H1 (cell line): Measurements from ENCODE around the gene PCDHGA7. TPM values are rescaled to one million over a fixed set of nuclear protein-coding genes. Genes with fewer than 3 reads are reported as not detected.

Experiments used
- CTCF ChIA-PET: fragments of 300-600 bp; sonication (Branson Sonifier 250); formaldehyde crosslinking; loops from one replicate; lab custom pipeline; 2021; ENCODE audit not compliant: partially characterized antibody; lab: Charles Lee
- POLR2A ChIA-PET: fragments of 300-600 bp; sonication (Branson Sonifier 250); formaldehyde crosslinking; loops from one replicate; lab custom pipeline; 2021; ENCODE audit warnings: inconsistent platforms; ENCODE audit not compliant: partially characterized antibody; lab: Charles Lee
- DNase-seq, 2 experiments: peaks; one replicate each; pipeline versions ENCODE4 v3.0.0 to v3.0.0-alpha.2; 2010 to 2022; ENCODE audit warnings: low spot score in 2 of 2, low read depth in 1 of 2, mixed read lengths in 1 of 2
- FAIRE-seq: peaks from 2 replicates; lab custom pipeline; 2011; peaks lifted over from hg19 to GRCh38; lab: Jason Lieb, UNC
- H2AFZ ChIP-seq: 2 replicates; pipeline ENCODE4 v1.8.1; 2012; ENCODE audit warnings: low read length, inconsistent platforms
- H2AK5ac ChIP-seq: 2 replicates; pipeline ENCODE4 v1.6.1; 2013; ENCODE audit warnings: low read depth, low read length
- H2BK120ac ChIP-seq: replicated peaks from 2 replicates; pipeline ENCODE3; 2013; ENCODE audit warnings: low read depth, low read length, inconsistent platforms
- H2BK12ac ChIP-seq: 2 replicates; pipeline ENCODE4 v1.6.1; 2013; ENCODE audit warnings: low read depth, low read length
- H2BK15ac ChIP-seq: 2 replicates; pipeline ENCODE4 v1.6.1; 2013; ENCODE audit warnings: low read length
- H2BK20ac ChIP-seq: 2 replicates; pipeline ENCODE4 v1.6.1; 2013; ENCODE audit warnings: low read length
- H2BK5ac ChIP-seq: 2 replicates; pipeline ENCODE4 v1.6.1; 2013; ENCODE audit warnings: low read depth, low read length
- H3K14ac ChIP-seq: 2 replicates; pipeline ENCODE4 v1.6.1; 2013; ENCODE audit warnings: inconsistent platforms; ENCODE audit not compliant: insufficient read length
- H3K18ac ChIP-seq: 2 replicates; pipeline ENCODE4 v1.6.1; 2013; ENCODE audit warnings: low read length; ENCODE audit errors: extremely low read depth
- H3K23ac ChIP-seq: 2 replicates; pipeline ENCODE4 v1.6.1; 2013; ENCODE audit warnings: inconsistent platforms; ENCODE audit not compliant: insufficient read length
- H3K23me2 ChIP-seq: 2 replicates; pipeline ENCODE4 v1.6.1; 2013; ENCODE audit warnings: low read depth, low read length
- H3K27ac ChIP-seq: 2 replicates; pipeline ENCODE4 v1.6.1; 2011; ENCODE audit warnings: low read depth, low read length, inconsistent platforms
- H3K27me3 ChIP-seq, 4 experiments: replicated peaks in 1 of 4; 1 replicate in 1 of 4; 2 replicates in 3 of 4; pipeline versions ENCODE4 v1.6.1 to v1.8.1; 2011 to 2013; ENCODE audit warnings: low read length in 3 of 4, mild to moderate bottlenecking in 3 of 4, inconsistent platforms in 2 of 4, mixed read lengths in 2 of 4, moderate library complexity in 1 of 4; ENCODE audit not compliant: control insufficient read depth in 3 of 4, insufficient read depth in 3 of 4; ENCODE audit errors: extremely low read depth in 1 of 4
- H3K36me3 ChIP-seq, 4 experiments: 2 replicates each; pipeline versions ENCODE4 v1.6.1 to v1.8.1; 2011 to 2013; ENCODE audit warnings: mild to moderate bottlenecking in 4 of 4, low read length in 3 of 4, moderate library complexity in 2 of 4, control low read depth in 1 of 4, inconsistent platforms in 1 of 4; ENCODE audit not compliant: insufficient read depth in 4 of 4, control insufficient read depth in 2 of 4
- H3K4ac ChIP-seq: replicated peaks from 2 replicates; pipeline ENCODE3; 2013; ENCODE audit warnings: low read length, low read depth, mixed read lengths, inconsistent platforms; ENCODE audit not compliant: insufficient read length
- H3K4me1 ChIP-seq, 4 experiments: replicated peaks in 1 of 4; 1 replicate in 1 of 4; 2 replicates in 3 of 4; pipeline versions ENCODE4 v1.6.1 to v1.8.1; 2011 to 2013; ENCODE audit warnings: low read length in 3 of 4, inconsistent platforms in 2 of 4, mixed read lengths in 1 of 4; ENCODE audit not compliant: insufficient read depth in 4 of 4, control insufficient read depth in 3 of 4
- H3K4me2 ChIP-seq, 2 experiments: 2 replicates each; pipeline versions ENCODE4 v1.6.1 to v1.8.1; 2011 to 2013; ENCODE audit warnings: low read depth in 2 of 2, low read length in 2 of 2, control low read depth in 1 of 2, inconsistent platforms in 1 of 2, mild to moderate bottlenecking in 1 of 2; ENCODE audit not compliant: insufficient read depth in 1 of 2
- H3K4me3 ChIP-seq, 4 experiments: fragments of 200-600, 300-600 bp in 1 of 4; sonication (generic), shearing (Covaris generic), sonication (Bioruptor Twin) in 1 of 4; 2 replicates each; pipeline versions ENCODE4 v1.5.1 to v1.8.1; 2011 to 2016; ENCODE audit warnings: low read length in 4 of 4, low read depth in 3 of 4, control low read depth in 2 of 4, inconsistent platforms in 2 of 4, mild to moderate bottlenecking in 2 of 4, mixed read lengths in 1 of 4, moderate library complexity in 1 of 4; ENCODE audit not compliant: insufficient read depth in 2 of 4; ENCODE audit errors: extremely low read depth in 1 of 4
- H3K56ac ChIP-seq: replicated peaks from 2 replicates; pipeline ENCODE3; 2013; ENCODE audit warnings: low read depth, mild to moderate bottlenecking, mixed read lengths, low read length, inconsistent platforms; ENCODE audit not compliant: insufficient read length
- H3K79me1 ChIP-seq: 2 replicates; pipeline ENCODE4 v1.6.1; 2013; ENCODE audit warnings: low read depth, low read length, control low read depth
- H3K79me2 ChIP-seq, 2 experiments: 2 replicates each; pipeline versions ENCODE4 v1.6.1 to v1.8.1; 2012 to 2013; ENCODE audit warnings: low read length in 2 of 2, mild to moderate bottlenecking in 2 of 2, inconsistent platforms in 1 of 2; ENCODE audit not compliant: insufficient read depth in 2 of 2, control insufficient read depth in 1 of 2
- H3K9ac ChIP-seq, 4 experiments: replicated peaks in 1 of 4; 1 replicate in 1 of 4; 2 replicates in 3 of 4; pipeline versions ENCODE4 v1.6.1 to v1.8.1; 2011 to 2013; ENCODE audit warnings: low read depth in 3 of 4, low read length in 3 of 4, control low read depth in 2 of 4, mild to moderate bottlenecking in 2 of 4, moderate library complexity in 2 of 4, inconsistent platforms in 1 of 4; ENCODE audit errors: extremely low read depth in 1 of 4
- H3K9me3 ChIP-seq, 2 experiments: 2 replicates each; pipeline versions ENCODE4 v1.6.1 to v1.8.1; 2012 to 2013; ENCODE audit warnings: mild to moderate bottlenecking in 2 of 2, moderate library complexity in 2 of 2, control low read depth in 1 of 2, inconsistent platforms in 1 of 2, low read depth in 1 of 2, low read length in 1 of 2, mixed read lengths in 1 of 2; ENCODE audit not compliant: insufficient read depth in 2 of 2
- H4K20me1 ChIP-seq, 2 experiments: replicated peaks in 1 of 2; 2 replicates each; pipeline versions ENCODE3 to v1.8.1; 2011 to 2013; ENCODE audit warnings: inconsistent platforms in 2 of 2, low read length in 2 of 2, mild to moderate bottlenecking in 1 of 2; ENCODE audit not compliant: insufficient read depth in 2 of 2, control insufficient read depth in 1 of 2
- H4K5ac ChIP-seq: 2 replicates; pipeline ENCODE4 v1.6.1; 2013; ENCODE audit warnings: low read length, low read depth, mixed read lengths, inconsistent platforms; ENCODE audit not compliant: insufficient read length
- H4K8ac ChIP-seq: 2 replicates; pipeline ENCODE4 v1.8.0; 2013; ENCODE audit warnings: mild to moderate bottlenecking, moderate library complexity, low read length, inconsistent platforms; ENCODE audit not compliant: insufficient read depth; ENCODE audit errors: extremely low read depth
- H4K91ac ChIP-seq: replicated peaks from 2 replicates; pipeline ENCODE3; 2013; ENCODE audit warnings: low read length, mixed read lengths, inconsistent platforms; ENCODE audit not compliant: insufficient read length
- BRCA1 ChIP-seq: IDR thresholded peaks from 2 replicates; pipeline ENCODE4 v1.6.1; 2012; ENCODE audit warnings: low read depth, low read length, improper control_type of control experiment
- CTBP2 ChIP-seq: IDR thresholded peaks from 2 replicates; pipeline ENCODE4 v1.7.0; 2011; ENCODE audit warnings: borderline replicate concordance, mild to moderate bottlenecking, moderate library complexity, mixed read lengths, low read length; ENCODE audit not compliant: insufficient read depth, insufficient read length
- MAX ChIP-seq: IDR thresholded peaks from 2 replicates; pipeline ENCODE4 v1.6.1; 2012; ENCODE audit warnings: inconsistent platforms
- NRF1 ChIP-seq: IDR thresholded peaks from 2 replicates; pipeline ENCODE4 v1.6.1; 2011; ENCODE audit warnings: mild to moderate bottlenecking, low read depth, low read length, improper control_type of control experiment
- PHF8 ChIP-seq: fragments of 200-600 bp; sonication (generic); conservative IDR thresholded peaks from 2 replicates; pipeline ENCODE4 v1.7.1; 2012; ENCODE audit warnings: low read depth, mild to moderate bottlenecking, inconsistent platforms, low read length, moderate library complexity
- POU5F1 ChIP-seq: IDR thresholded peaks from 2 replicates; pipeline ENCODE4 v1.6.1; 2011; ENCODE audit warnings: low read depth, mild to moderate bottlenecking, low read length, moderate library complexity
- RBBP5 ChIP-seq: IDR thresholded peaks from 2 replicates; pipeline ENCODE4 v1.7.1; 2012; ENCODE audit warnings: low read depth, mild to moderate bottlenecking, inconsistent platforms, low read length, moderate library complexity, borderline replicate concordance
- RNF2 ChIP-seq: fragments of 200-900, 300-1000 bp; sonication (generic); IDR thresholded peaks from 2 replicates; pipeline ENCODE4 v1.7.1; 2016; ENCODE audit warnings: borderline replicate concordance, low read depth, mild to moderate bottlenecking, antibody characterized with exemption, low read length; ENCODE audit not compliant: poor library complexity, severe bottlenecking; ENCODE audit errors: missing control alignments
- SAP30 ChIP-seq: fragments of 300-600 bp; sonication (generic); IDR thresholded peaks from 2 replicates; pipeline ENCODE4 v1.7.1; 2012; ENCODE audit warnings: low read length, moderate library complexity, mild to moderate bottlenecking, inconsistent platforms; ENCODE audit not compliant: insufficient read depth, insufficient replicate concordance
- SRF ChIP-seq: IDR thresholded peaks from 2 replicates; pipeline ENCODE4 v1.6.1; 2011; ENCODE audit warnings: mild to moderate bottlenecking, low read depth, low read length, moderate library complexity
- TAF1 ChIP-seq: IDR thresholded peaks from 2 replicates; pipeline ENCODE4 v1.6.1; 2011; ENCODE audit warnings: mild to moderate bottlenecking, low read depth, low read length
- TAF7 ChIP-seq: optimal IDR thresholded peaks from 2 replicates; pipeline ENCODE3; 2011; ENCODE audit warnings: low read depth, mild to moderate bottlenecking, inconsistent platforms, low read length, moderate library complexity, borderline replicate concordance
- TBP ChIP-seq: IDR thresholded peaks from 2 replicates; pipeline ENCODE4 v1.6.1; 2011; ENCODE audit warnings: low read depth, low read length, improper control_type of control experiment
- WGBS, 2 experiments: shearing (Covaris generic) in 1 of 2; methylation state at CpG; one replicate each; pipeline versions ENCODE4 v1.1.6 to v1.1.7; 2013 to 2015; ENCODE audit warnings: low lambda C conversion rate in 2 of 2, mixed read lengths in 2 of 2, inconsistent platforms in 1 of 2, low coverage in 1 of 2, missing lambda C conversion rate in 1 of 2; ENCODE audit not compliant: insufficient replicate concordance in 2 of 2, insufficient coverage in 1 of 2, insufficient read length in 1 of 2; ENCODE audit errors: extremely low coverage in 1 of 2, missing lambda C conversion rate in 1 of 2; 5-methylcytosine and 5-hydroxymethylcytosine counted together
- polyA plus RNA-seq, 7 experiments: library from polyadenylated mRNA; depleted of rRNA in 3 of 7; stranded (reverse) in 5 of 7; unstranded in 2 of 7; fragments of >200 nt in 5 of 7; fragments of 200-250 nt in 2 of 7; gene quantifications; 1 replicate in 5 of 7; 2 replicates in 1 of 7; 4 replicates in 1 of 7; pipeline versions ENCODE4 v1.2.1 to v1.2.3, GENCODE V29; 2011 to 2013; ENCODE audit warnings: missing spikeins in 2 of 7, mixed read lengths in 2 of 7
- total RNA-seq: library from RNA; stranded (reverse); fragmentation: NEBNext Ultra II Directional; extraction: Animal tissue kit (Norgen Biotek cat#: 25700); gene quantifications from 2 replicates; pipeline ENCODE4 v1.2.1, GENCODE V29; 2021

PCDHGA7 gene
- total and polyA plus RNA-seq, 2 of the 8 experiments (the other 6 are each of a cell fraction or from before 2014, with no cell fraction given), result 0.39 to 1.1 TPM

DNA sequence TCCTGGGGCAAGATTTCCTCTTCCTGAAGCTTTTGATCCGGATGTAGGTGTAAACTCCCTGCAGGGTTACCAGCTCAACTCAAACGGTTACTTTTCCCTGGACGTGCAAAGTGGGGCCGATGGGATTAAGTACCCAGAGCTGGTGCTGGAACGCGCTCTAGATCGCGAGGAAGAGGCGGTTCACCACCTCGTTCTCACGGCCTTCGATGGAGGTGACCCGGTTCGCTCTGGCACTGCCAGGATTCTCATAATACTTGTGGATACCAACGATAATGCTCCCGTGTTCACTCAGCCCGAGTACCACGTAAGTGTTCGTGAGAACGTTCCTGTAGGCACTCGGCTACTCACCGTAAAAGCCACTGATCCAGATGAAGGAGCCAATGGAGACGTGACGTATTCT lies 26.9 kb upstream of the PCDHGA7 start:
- H3K4me2 ChIP-seq, result no peak overlapping the region
- TF ChIP-seq PHF8 (no peak), SRF (no peak), TAF1 (no peak), TAF7 (no peak), SAP30 (no peak), TBP (no peak), NRF1 (no peak), CTBP2 (no peak), POU5F1 (no peak), BRCA1 (no peak), MAX (no peak), RBBP5 (no peak), RNF2 (no peak)

More for the DNA sequence above, 26.9 kb upstream of the PCDHGA7 start:
- POLR2A ChIA-PET, result interaction anchor here (0.7 kb wide), 1 partner anchor 163 kb away, joined by 3 read pairs; no protein-coding TSS in a partner anchor
- Histone ChIP-seq H3K27ac (no peak overlapping the region), H3K27me3 (no peaks in the 10 kb centered on the region), H4K20me1 (no peaks in the 10 kb centered on the region), H2BK12ac (no peak overlapping the region), H3K36me3 (peaks cover 0 to 13% (median 4%) of the 10 kb centered on the region in 4 experiments; a peak in 4 of 8 replicates), H3K79me1 (no peaks in the 10 kb centered on the region), H4K8ac (no peak overlapping the region), H3K23me2 (no peaks in the 10 kb centered on the region), H3K9me3 (peaks cover 34 to 50% of the 10 kb centered on the region in 2 experiments), H2AK5ac (no peak overlapping the region), H2AFZ (no peak overlapping the region), H3K79me2 (no peaks in the 10 kb centered on the region), H3K56ac (no peak overlapping the region), H4K5ac (no peak overlapping the region), H2BK120ac (no peak overlapping the region), H3K4me1 (0 out of 7 replicates have a peak, but pooled peaks cover 0 to 1% (median 0%) of the 10 kb centered on the region in 4 experiments), H3K4ac (no peak overlapping the region), H2BK15ac (no peak overlapping the region), H2BK5ac (no peak overlapping the region), H3K18ac (no peak overlapping the region), H3K9ac (no peak overlapping the region), H4K91ac (no peak overlapping the region), H3K14ac (no peak overlapping the region), H3K4me3 (no peak overlapping the region), H3K23ac (no peak overlapping the region), H2BK20ac (no peak overlapping the region)
- CTCF ChIA-PET, result interaction anchor here (0.6 to 4.4 kb wide), 42 partner anchors 8 to 279 kb away, joined by 3 to 28 read pairs (median 5); partner anchors contain the start of genes PCDHB10, PCDHB14, PCDHB15 and PCDHB16
- no peak for FAIRE-seq
- no peak for DNase-seq
- 96% methylated on average over 24 of the region's 24 CpGs; no CpG with 5 or more reads in 1 of the 2 experiments for WGBS, 2 experiments
